Measurements from ENCODE around the gene JKAMP. TPM values are rescaled to one million over a fixed set of nuclear protein-coding genes. Genes with fewer than 3 reads are reported as not detected.

JKAMP gene
- total and polyA plus RNA-seq, 2 donors, result 32.0 to 51.3 TPM

DNA sequence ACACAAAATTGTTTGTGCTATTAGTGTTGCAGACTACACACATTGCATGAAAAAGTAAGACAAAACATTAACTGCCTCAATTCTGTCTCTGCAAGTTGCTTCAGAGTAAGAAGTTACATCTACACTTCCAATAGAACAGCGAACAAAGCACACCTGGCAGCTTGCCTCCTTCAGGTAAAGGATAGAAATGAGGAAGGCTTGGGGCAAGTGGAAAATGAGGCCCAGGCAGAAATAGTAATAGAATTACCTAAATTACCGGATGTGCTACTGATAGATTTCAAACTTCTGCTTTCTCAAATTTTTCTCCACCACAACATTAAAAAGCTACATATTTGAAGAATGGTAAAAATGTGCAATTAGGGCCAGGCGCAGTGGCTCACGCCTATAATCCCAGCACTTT lies 54.6 kb downstream of the JKAMP start:
- Histone ChIP-seq H3K27ac (ENCODE audit: low read depth in 1 of 2, low read length in 1 of 2) (no peak overlapping the region), H3K9me3 (ENCODE audit: control insufficient read depth in 2 of 2, insufficient read depth in 1 of 2, low read length in 1 of 2) (no peaks in the 10 kb centered on the region), H3K36me3 (ENCODE audit: control insufficient read depth in 2 of 2, insufficient read depth in 2 of 2, low read length in 1 of 2) (no peaks in the 10 kb centered on the region), H3K4me1 (ENCODE audit: control insufficient read depth in 2 of 2, insufficient read depth in 2 of 2, low read length in 2 of 2) (no peaks in the 10 kb centered on the region), H3K27me3 (ENCODE audit: control insufficient read depth in 2 of 2, insufficient read depth in 1 of 2, low read length in 1 of 2) (no peaks in the 10 kb centered on the region), H3K4me3 (ENCODE audit: low read length in 2 of 2) (no peak overlapping the region)
- no peak for DNase-seq (ENCODE audit: low read depth in 6 of 9, low spot score in 9 of 9)
- WGBS, result 86% methylated on average over 4 of the region's 4 CpGs

- no peak for DNase-seq (ENCODE audit: low read depth in 6 of 9, low spot score in 9 of 9)
- WGBS, result 90% methylated on average over 1 of the region's 1 CpG
These were observed 56.5 kb downstream of the JKAMP start for GRCh38 chr14:59540852-59541251.

GRCh38 chr14:59541731-59542130 lies 57.4 kb downstream of the JKAMP start:
- Histone ChIP-seq H3K27me3 (ENCODE audit: control insufficient read depth in 2 of 2, insufficient read depth in 1 of 2, low read length in 1 of 2) (no peaks in the 10 kb centered on the region), H3K9me3 (ENCODE audit: control insufficient read depth in 2 of 2, insufficient read depth in 1 of 2, low read length in 1 of 2) (no peaks in the 10 kb centered on the region), H3K4me1 (ENCODE audit: control insufficient read depth in 2 of 2, insufficient read depth in 2 of 2, low read length in 2 of 2) (no peaks in the 10 kb centered on the region), H3K36me3 (ENCODE audit: control insufficient read depth in 2 of 2, insufficient read depth in 2 of 2, low read length in 1 of 2) (no peaks in the 10 kb centered on the region), H3K4me3 (ENCODE audit: low read length in 2 of 2) (no peak overlapping the region), H3K27ac (ENCODE audit: low read depth in 1 of 2, low read length in 1 of 2) (no peak overlapping the region)
- DNase-seq (ENCODE audit: low read depth in 6 of 9, low spot score in 9 of 9), result no peak
- 98% methylated on average over 2 of the region's 2 CpGs for WGBS

More at GRCh38 chr14:59540852-59541251, 56.5 kb downstream of the JKAMP start:
- Histone ChIP-seq H3K27ac (ENCODE audit: low read depth in 1 of 2, low read length in 1 of 2) (no peak overlapping the region), H3K27me3 (ENCODE audit: control insufficient read depth in 2 of 2, insufficient read depth in 1 of 2, low read length in 1 of 2) (no peaks in the 10 kb centered on the region), H3K4me3 (ENCODE audit: low read length in 2 of 2) (no peak overlapping the region), H3K4me1 (ENCODE audit: control insufficient read depth in 2 of 2, insufficient read depth in 2 of 2, low read length in 2 of 2) (no peaks in the 10 kb centered on the region), H3K9me3 (ENCODE audit: control insufficient read depth in 2 of 2, insufficient read depth in 1 of 2, low read length in 1 of 2) (no peaks in the 10 kb centered on the region), H3K36me3 (ENCODE audit: control insufficient read depth in 2 of 2, insufficient read depth in 2 of 2, low read length in 1 of 2) (no peaks in the 10 kb centered on the region)

GRCh38 chr14:59543873-59544272 lies 59.6 kb downstream of the JKAMP start:
- 94% methylated on average over 7 of the region's 7 CpGs for WGBS

DNA sequence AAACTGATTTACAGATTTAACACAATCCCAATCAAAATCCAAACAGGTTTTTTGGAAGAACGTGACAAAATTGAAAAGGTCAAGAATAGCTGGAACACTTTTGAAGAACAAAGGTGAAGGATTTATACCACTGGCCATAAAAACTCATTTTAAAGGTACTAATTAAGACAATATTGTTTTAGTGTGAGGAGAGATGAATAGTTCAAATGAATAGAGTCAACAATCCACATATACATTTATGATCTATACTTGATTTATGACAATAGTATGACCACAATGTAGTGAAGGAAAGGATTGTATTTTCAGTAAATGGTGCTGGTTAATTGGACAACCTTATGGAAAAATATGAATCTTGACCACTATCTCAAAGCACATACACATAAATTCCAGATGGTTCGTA lies 63.0 kb downstream of the JKAMP start:
- 95% methylated on average over 2 of the region's 2 CpGs for WGBS
- Histone ChIP-seq H3K27ac (ENCODE audit: low read depth in 1 of 2, low read length in 1 of 2) (no peak overlapping the region), H3K36me3 (ENCODE audit: control insufficient read depth in 2 of 2, insufficient read depth in 2 of 2, low read length in 1 of 2) (no peaks in the 10 kb centered on the region), H3K27me3 (ENCODE audit: control insufficient read depth in 2 of 2, insufficient read depth in 1 of 2, low read length in 1 of 2) (no peaks in the 10 kb centered on the region), H3K4me1 (ENCODE audit: control insufficient read depth in 2 of 2, insufficient read depth in 2 of 2, low read length in 2 of 2) (no peaks in the 10 kb centered on the region), H3K9me3 (ENCODE audit: control insufficient read depth in 2 of 2, insufficient read depth in 1 of 2, low read length in 1 of 2) (peaks cover 0 to 8% of the 10 kb centered on the region in 2 donors), H3K4me3 (ENCODE audit: low read length in 2 of 2) (no peak overlapping the region)
- DNase-seq (ENCODE audit: low read depth in 6 of 9, low spot score in 9 of 9), result no peak

More at GRCh38 chr14:59543873-59544272, 59.6 kb downstream of the JKAMP start:
- no peaks in the 10 kb centered on the region for H3K4me1 ChIP-seq (ENCODE audit: control insufficient read depth in 2 of 2, insufficient read depth in 2 of 2, low read length in 2 of 2)
- no peaks in the 10 kb centered on the region for H3K9me3 ChIP-seq (ENCODE audit: control insufficient read depth in 2 of 2, insufficient read depth in 1 of 2, low read length in 1 of 2)
- no peaks in the 10 kb centered on the region for H3K36me3 ChIP-seq (ENCODE audit: control insufficient read depth in 2 of 2, insufficient read depth in 2 of 2, low read length in 1 of 2)
- H3K27ac ChIP-seq (ENCODE audit: low read depth in 1 of 2, low read length in 1 of 2), result no peak overlapping the region
- H3K27me3 ChIP-seq (ENCODE audit: control insufficient read depth in 2 of 2, insufficient read depth in 1 of 2, low read length in 1 of 2), result no peaks in the 10 kb centered on the region
- no peak overlapping the region for H3K4me3 ChIP-seq (ENCODE audit: low read length in 2 of 2)
- DNase-seq (ENCODE audit: low read depth in 6 of 9, low spot score in 9 of 9), result no peak

Other genes starting within 250 kb of the JKAMP start
- gene GPR135, start 19.1 kb upstream of the JKAMP start, total RNA-seq, result 0.38 TPM
- gene GPR135, start 19.1 kb upstream of the JKAMP start, polyA plus RNA-seq, result 0.52 TPM
- gene L3HYPDH, start 109 bp upstream of the JKAMP start, total RNA-seq, result 11.9 TPM
- gene L3HYPDH, start 109 bp upstream of the JKAMP start, polyA plus RNA-seq, result 25.1 TPM
- gene CCDC175, start 92.3 kb downstream of the JKAMP start, total RNA-seq, result not detected
- gene CCDC175, start 92.3 kb downstream of the JKAMP start, polyA plus RNA-seq, result not detected

All from thymus (tissue), 11 donors.